Thyroid gland (tissue), 4 donors: Measurements from ENCODE around the gene UBE2A.

ENCODE experiments used
- CTCF ChIP-seq, 6 experiments: fragments of 200-600 bp in 3 of 6; fragments of 450-650 bp in 3 of 6; sonication (generic) in 3 of 6; IDR thresholded peaks; one replicate each; pipeline ENCODE4 v1.5.1; 2016 to 2019; ENCODE audit warnings: antibody characterized with exemption in 6 of 6, mild to moderate bottlenecking in 2 of 6, inconsistent platforms in 1 of 6, moderate library complexity in 1 of 6
- POLR2A ChIP-seq, 2 donors: fragments of 450-650 bp; IDR thresholded peaks; one replicate each; pipeline ENCODE4 v1.6.1; 2017; ENCODE audit warnings: antibody characterized with exemption in 2 of 2, mild to moderate bottlenecking in 2 of 2, moderate library complexity in 1 of 2

- peak in 2 of 6 experiments; percentile 27 to 30 for TF ChIP-seq CTCF (IDR thresholded peaks at IDR 0.05)
- peak; percentile 27 to 86 for TF ChIP-seq POLR2A (IDR thresholded peaks at IDR 0.05)
These were observed at the start of gene UBE2A for GRCh38 chrX:119574394-119575266.
